Stimulated activated naive CD4-positive, alpha-beta T cell (primary cell): ENCODE results near the gene PRPSAP1.

ENCODE experiments used
- DNase-seq, 6 experiments: peaks; one replicate each; lab custom pipeline; 2025; lab: John Stamatoyannopoulos, UW

Gene PRPSAP1

DNA sequence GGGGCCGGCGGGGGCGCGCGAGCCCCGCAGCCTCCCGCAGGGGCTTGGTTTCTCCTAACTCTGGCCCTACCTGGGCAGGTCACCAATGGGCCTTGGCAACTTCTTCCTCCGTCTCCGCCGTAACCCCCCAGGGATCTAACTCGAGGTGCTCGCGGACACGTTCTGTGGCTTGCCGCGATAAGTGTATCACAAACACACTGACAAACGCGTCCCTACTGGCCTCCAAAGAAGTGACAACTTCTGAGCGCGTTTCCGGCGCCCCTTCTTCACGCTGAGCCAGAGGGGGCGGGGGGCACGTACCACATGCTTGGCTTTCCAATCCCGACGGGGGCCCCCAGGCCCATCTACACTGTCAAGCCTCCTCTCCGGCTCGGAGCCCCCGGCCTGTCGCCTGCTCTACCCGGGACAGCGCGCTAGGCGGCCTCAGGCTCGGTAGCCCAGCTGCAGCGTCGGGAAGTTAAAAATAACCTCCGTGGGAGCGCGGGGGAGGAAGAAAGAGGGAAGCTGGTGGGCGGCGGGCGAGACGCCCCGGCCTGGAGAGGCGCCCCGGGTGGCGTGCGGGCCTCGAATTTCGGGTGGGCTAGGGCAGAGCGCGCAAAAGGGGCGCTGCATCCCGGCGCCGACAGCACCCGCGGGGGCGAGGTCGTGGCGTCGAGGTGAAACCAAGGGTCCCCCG lies 30.0 kb upstream of the PRPSAP1 start:
- peak in 3 of 6 experiments; percentile 41 to 57 (median 56) for DNase-seq

GRCh38 chr17:76382803-76383545 lies 29.3 kb upstream of the PRPSAP1 start:
- DNase-seq, result peak in 5 of 6 experiments; percentile 15 to 57 (median 27)

DNA sequence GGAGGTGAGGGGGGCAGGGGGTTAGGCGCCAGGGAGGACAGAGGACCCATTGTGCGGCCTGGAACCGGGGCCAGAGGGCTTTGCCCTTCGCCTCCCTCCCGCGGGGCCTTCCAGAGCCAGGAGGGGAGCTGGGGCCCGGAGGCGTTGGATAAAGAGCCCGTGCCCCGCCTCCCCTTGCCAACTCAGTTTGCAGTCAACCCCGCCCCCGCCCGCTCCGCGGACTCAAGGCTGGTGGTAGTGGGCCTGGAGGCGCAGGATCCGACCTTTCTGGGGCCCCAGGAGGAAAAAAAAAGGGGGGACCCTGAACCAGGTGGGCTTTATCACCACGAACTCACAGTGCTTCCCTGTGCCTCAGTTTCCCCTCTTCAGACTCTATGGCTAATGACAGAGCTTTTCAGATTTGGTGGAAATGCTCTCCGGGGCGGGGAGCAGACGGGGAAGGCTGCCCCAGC lies 28.7 kb upstream of the PRPSAP1 start:
- DNase-seq, result no peak

DNA sequence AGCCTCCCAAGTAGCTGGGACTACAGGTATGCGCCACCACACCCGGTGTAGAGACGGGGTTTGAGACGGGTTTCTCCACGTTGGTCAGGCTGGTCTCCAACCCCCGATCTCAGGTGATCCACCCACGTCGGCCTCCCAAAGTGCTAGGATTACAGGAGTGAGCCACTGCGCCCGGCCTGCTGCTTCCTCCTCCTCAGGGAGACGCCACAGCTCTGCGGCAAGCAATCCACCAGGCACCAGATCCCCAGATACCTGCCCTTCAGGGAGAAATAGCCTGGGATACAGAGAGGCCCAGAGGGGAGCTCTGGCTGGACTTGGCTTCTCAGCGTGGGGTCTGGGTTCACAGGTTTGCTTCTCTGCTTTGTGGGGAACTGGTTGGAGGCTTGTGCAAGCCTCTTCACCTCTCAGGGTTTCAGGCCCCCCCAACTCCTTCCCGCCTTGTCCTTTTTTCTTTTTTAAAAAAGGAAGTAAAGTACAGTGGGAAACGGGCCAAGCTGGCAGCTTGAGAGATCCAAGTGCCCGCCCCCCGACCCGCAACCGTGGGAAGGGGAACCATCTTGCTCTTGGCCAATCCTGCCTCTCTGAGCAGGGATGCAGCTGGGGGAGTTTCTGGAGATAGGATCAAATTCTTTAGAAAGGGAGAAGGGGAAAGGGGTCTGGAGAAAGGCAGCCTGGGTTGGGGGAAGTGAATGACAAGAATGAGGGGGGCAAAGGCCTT lies 28.1 kb upstream of the PRPSAP1 start:
- no peak for DNase-seq

GRCh38 chr17:76379646-76380376 lies 26.1 kb upstream of the PRPSAP1 start:
- DNase-seq, result no peak

DNA sequence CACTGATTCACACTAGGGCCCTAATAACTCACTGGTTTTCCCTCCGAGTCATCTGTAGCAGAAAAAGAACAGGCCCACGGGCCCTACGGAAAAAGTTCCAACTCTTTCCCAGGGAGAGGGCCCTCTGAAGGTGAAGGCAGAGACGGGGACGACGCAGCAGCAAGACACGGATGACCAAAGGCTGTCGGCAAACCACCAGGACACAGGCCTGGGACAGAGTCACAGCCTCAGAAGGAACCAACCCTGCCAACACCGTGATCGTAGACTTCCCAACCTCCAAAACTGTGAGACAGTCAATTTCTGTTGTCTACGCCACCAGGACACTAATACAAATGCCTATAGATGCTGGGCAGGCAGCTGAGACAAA lies 25.5 kb upstream of the PRPSAP1 start:
- no peak for DNase-seq

DNA sequence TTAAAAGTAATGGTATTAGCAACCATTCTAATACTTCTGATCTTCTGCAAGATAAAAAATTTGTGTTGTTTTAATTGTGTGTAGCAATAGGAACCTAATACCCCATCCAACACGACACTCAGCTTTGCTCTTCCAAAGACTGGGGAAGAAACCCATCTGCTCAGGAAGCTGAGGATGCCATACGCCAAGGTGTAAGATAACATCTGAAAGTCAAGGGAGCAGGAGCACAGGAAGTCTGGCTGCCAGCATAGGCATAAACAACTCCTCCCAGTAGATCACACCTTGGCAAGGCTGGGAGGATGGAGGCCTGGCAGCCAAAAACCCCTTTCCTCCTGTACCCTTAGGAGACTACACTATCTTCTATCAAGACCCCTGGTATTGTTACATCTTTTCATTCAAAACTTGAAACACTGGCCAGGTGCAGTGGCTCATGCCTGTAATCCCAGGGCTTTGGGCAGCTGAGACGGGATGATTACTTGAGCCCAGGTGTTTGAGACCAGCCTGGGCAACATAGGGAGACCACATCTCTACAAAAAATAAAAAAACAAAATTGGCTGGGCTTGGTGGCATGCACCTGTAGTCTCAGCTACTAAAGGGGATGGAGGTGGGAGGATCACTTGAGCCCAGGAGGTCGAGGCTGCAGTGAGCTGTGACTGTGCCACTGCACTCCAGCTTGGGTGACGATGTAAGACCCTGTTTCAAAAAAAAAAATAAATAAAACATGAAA lies 25.0 kb upstream of the PRPSAP1 start:
- DNase-seq, result no peak

GRCh38 chr17:76376318-76377133 lies 22.8 kb upstream of the PRPSAP1 start:
- no peak for DNase-seq

- no peak for DNase-seq
These were observed 18.2 kb upstream of the PRPSAP1 start for GRCh38 chr17:76371656-76372628.

DNA sequence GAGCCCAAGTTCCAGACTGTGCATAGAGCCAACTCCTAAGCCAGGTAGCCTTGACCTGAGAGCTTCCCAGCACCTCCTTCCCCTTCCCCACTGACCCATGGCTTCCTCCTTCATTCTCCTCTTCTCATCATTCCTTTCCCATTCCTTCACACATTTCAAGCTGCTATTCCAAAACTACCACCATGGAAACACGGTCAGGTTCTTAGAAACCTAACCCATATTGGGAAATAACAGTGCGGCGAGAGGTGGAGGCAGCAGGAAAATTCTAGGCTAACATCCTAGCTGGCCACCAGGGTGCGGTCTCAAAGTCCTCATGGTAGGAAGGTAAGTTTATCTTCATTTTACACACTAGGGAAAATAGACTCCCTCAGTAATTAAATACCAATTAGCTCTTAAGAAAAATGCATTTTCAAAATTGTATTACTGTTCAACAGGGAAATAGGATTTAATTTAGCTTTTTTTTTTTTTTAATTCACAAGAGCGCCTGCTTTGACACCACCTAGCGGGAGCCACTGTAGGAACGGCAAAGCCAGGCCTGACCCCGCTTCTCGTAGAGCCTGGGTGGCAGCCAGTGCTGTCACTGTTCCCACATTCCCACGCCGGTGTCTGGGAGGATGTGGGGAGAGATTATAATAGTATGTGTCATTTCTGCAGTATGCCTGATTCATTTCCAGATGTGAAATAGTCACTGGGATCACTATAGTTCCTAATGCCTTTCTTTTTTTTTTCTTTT lies 16.7 kb upstream of the PRPSAP1 start:
- no peak for DNase-seq

DNA sequence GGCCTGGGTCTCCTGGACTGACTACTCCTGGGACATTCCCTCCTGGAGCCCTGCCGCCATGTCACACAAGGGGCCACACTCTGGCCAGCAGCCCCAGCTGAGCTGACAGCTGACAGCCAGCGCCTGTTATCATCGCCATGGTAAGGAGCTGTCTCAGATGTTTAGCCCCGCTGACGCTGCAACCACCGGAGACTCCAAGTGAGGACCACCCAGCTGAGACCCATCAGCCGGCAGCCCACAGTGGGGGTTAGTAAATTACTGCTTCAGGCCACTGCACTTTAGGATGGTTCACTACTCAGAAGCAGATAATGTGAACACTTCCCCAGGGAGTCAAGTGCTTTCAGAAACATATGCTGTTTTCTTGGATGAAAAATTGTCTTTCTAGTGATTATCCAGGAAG lies 16.1 kb upstream of the PRPSAP1 start:
- DNase-seq, result no peak

- no peak for DNase-seq
These were observed 15.7 kb upstream of the PRPSAP1 start for GRCh38 chr17:76369379-76369778.

GRCh38 chr17:76368545-76368944 lies 14.8 kb upstream of the PRPSAP1 start:
- DNase-seq, result no peak

DNA sequence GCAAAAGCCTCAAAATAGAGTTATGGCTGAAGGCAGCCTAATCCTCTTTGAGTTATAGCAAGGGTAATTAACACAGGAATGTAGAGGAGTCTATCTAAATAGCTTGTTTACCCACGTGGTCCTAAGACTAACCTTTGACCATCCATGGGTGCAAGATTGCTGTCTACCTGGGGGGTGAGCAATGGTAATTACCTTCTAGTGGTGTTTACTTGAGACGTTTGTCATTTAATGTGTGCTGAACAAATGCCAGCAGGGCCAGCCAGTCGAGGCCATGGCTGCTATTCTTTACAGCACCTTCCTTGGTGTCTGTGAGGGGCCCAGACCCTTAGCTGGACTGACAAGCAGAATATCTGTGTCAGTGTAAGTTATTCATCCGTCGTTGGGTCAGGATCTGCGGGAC lies 13.9 kb upstream of the PRPSAP1 start:
- no peak for DNase-seq

DNA sequence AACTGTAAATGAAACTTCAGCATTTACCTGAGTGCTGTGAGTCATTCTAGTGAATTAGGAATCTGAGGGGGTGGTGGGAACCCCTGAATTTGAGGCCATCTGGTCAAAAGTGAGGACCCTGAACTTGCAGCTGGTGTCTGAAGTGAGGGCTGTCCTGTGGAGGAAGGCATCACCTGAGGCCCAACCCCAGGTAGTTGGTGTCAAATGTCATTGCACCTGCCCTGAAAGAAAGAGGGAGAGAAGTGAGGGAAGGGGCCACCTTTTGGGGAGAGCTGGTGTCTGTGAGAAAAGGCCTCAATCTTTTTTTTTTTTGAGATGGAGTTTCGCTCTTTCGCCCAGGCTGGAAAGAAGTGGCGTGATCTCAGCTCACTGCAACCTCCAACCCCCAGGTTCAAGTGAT lies 12.5 kb upstream of the PRPSAP1 start:
- no peak for DNase-seq

DNA sequence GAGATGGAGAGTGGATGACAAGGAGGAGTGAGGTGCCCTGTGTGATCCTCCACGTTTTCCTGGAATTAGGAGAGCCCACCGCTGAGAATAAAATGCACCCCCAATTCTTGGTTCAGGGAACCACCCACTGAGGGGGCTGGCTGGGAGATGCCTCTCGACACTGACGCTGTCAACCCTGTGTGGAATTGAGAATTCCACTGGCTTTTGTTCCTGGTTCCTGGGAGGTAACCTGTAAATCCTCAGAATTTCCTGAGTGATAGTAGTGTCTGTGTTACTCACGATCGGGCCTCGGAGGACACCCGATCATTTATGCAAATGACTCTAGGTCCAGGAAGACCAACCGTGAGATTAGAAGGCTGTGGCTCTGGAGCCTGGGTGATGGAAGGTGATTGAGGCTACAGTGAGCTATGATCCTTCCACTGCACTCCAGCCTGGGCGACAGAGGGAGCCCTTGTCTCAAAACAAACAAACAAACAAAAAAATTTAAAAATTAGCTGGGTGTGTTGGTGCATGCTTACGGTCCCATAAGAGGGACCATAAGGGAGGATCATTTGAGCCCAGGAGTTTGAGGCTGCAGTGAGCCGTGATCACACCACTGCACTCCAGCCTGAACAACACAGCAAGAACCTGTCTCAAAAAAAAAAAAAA lies 11.7 kb upstream of the PRPSAP1 start:
- no peak for DNase-seq

DNA sequence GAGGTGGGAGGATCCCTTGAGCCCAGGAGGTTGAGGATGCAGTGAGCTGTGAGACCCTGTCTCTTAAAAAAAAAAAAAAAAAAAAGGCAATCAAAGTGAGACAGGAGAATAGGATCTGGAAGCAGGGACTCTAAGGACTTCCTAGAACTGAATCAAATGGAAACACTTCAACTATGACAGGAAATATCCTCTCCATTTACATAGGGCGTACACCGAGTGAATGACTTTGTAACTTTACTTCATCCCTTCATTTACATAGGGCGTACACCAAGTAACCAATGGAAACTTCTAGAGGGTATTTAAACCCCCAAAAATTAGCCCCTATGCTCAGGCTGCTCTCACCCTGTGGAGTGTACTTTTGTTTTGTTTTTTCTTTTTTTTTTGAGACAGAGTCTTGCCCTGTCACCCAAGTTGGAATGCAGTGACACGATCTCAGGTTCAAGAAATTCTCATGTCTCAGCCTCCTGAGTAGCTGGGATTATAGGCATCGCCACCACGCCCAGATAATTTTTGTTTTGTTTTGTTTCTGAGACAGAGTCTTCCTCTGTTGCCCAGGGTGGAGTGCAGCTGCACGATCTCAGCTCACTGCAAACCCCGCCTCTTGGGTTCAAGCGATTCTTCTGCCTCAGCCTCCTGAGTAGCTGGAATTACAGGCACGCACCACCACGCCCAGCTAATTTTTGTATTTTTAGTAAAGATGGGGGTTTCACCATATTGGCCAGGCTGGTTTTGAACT lies 9.6 kb upstream of the PRPSAP1 start:
- DNase-seq, result no peak

GRCh38 chr17:76360461-76360860 lies 6.7 kb upstream of the PRPSAP1 start:
- no peak for DNase-seq
